GM19452 (cell line): ENCODE data around the gene CCDC85B.
A peak's percentile ranks its signal among the peaks of the same experiment; 100 is the strongest.
"Not testable (repeated sequence)": the region's sequence is repeated elsewhere in the genome, so short reads cannot be mapped to it uniquely, and the experiment has no call there.

Experiments
- ATAC-seq: cut with Tn5 transposase; IDR thresholded peaks from one replicate; pipeline ENCODE4 v1.9.1; 2021; ENCODE audit not compliant: unreplicated experiment

The CCDC85B gene

DNA sequence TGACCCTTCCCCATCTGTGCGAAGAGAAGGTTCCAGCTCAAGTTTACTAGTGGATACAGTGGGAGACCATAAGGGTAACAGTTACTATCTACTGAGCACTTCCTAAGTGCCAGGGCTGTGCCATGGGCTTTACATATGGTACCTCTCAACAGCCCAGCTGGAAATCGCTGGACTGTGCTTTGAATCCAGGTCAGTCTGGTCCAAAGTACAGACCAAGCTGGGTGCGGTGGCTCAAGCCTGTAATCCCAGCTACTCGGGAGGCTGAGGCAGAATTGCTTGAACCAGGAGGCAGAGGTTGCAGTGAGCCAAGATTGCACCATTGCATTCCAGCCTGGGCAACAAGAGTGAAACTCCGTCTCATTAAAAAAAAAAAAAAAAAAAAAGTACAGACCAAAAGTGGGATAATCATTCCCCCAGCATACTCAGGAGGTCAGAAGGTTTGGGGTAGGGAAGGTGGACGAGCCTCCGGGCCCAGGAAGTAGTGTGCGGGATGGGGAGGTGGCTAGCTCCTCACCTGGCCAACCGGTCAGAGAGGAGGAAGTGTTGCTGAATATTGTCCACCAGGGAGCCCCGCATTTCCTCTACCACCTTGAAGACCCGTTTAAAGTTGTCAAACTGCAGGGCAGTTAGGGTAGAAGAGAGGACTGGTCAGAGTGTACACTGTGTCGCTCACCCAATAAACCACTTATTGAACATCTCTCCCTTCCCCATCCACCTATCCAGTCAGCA is 4.5 kb upstream of the CCDC85B start:
- ATAC-seq, result no peak

GRCh38 chr11:65886826-65887722 is 3.4 kb upstream of the CCDC85B start:
- ATAC-seq, result no peak

GRCh38 chr11:65887723-65888162 is 2.7 kb upstream of the CCDC85B start:
- no peak for ATAC-seq

- peak; percentile 51 for ATAC-seq
Measured at GRCh38 chr11:65888163-65888814, 2.2 kb upstream of the CCDC85B start, which contains the start of gene FIBP. Gene FIBP (minus strand): TSS chr11:65888471. CDS start chr11:65888418, 53 bp downstream.

GRCh38 chr11:65891219-65892136 is 1.0 kb downstream of the CCDC85B start:
- ATAC-seq, result no peak

- not testable (repeated sequence) for ATAC-seq
Measured at GRCh38 chr11:65892137-65892540, 1.7 kb downstream of the CCDC85B start.

- ATAC-seq, result no peak
Measured at GRCh38 chr11:65892661-65893317, 2.3 kb downstream of the CCDC85B start.

- ATAC-seq, result no peak
Measured at GRCh38 chr11:65894034-65894591, 3.6 kb downstream of the CCDC85B start.

DNA sequence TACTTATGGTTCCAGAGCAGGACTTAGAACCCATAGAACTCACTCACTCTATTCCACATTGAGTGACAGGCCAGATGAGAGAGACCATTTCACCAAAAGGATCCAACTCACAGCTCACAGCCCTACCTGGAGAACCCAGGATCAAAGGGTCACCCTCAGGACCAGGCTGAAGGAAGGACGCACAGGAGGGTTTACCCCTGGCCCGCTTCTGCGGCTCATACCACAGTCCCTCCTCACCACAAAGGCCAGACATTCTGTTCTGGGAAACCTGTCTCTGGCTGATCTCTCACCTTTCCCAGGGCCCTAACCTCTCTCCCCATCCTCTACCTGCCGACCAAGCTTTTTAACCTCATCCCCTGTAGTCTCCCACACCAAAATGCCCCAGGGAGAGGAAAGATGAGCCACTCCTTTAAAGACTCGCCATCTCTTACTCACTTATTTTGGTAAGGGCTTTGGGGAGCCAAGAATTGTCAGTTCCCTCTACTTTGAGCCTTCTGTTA is 5.1 kb downstream of the CCDC85B start:
- ATAC-seq, result no peak

DNA sequence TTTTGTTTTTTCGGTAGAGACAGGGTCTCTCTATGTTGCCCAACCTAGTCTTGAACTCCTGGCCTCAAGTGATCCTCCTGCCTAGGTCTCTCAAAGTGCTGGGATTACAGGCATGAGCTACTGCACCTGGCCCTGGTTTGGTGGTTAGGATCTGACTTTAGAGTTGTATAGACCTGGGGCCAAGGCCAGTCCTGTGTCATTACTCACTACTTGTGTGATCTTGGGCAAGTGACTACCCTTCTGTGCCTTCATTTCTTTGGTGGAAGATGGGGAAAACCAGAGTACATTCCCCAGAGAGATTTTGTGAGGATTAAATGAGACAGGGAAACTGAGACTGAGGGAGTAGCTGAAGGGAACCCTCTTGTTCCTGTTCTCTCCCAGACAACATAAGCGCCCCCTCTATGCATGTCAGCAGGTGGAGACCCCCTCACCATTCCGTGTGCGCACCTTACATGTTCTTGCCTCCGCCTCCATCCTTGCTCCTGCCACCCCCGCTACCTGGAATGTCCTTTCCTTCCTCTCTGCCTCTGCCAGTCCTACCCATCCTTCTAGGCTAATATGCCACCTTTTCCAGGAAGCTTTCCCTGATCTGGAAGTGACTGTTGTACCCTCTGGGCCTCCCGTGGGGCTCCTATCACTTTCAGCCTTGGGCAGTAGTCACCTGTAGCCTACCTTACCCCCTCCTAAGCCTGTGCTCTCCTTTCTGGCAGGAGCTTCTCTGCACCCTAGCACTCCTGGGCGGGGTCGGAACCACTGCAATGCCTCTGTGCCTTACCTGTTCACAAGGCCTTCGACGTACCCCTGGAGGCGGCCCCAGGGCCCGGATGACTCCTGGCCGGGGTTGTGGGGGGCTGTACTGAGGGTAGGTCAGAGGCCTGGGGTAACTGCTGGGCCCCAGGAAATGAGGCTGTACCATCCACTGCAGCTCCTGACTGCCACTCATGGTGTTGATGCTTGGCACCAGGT is 5.8 kb downstream of the CCDC85B start:
- no peak for ATAC-seq

DNA sequence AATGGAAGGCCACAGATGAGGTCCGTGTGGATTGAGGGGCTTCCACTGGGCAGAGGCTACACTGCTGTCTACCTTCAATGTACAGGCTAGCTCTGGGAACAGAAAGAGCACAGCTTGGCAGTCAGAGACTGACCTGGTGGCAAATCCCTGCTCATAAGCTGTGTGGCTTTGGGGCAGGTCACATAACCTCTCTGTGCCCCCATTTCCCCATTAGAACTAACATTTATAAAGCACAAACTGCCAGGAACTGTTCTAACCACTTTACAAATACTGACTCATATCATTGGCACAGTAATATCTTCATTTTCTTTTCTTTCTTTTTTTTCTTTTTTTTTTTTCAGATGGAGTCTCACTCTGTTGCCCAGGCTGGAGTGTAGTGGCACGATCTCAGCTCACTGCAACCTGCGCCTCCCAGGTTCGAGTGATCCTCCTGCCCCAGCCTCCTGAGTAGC is 6.6 kb downstream of the CCDC85B start:
- no peak for ATAC-seq

DNA sequence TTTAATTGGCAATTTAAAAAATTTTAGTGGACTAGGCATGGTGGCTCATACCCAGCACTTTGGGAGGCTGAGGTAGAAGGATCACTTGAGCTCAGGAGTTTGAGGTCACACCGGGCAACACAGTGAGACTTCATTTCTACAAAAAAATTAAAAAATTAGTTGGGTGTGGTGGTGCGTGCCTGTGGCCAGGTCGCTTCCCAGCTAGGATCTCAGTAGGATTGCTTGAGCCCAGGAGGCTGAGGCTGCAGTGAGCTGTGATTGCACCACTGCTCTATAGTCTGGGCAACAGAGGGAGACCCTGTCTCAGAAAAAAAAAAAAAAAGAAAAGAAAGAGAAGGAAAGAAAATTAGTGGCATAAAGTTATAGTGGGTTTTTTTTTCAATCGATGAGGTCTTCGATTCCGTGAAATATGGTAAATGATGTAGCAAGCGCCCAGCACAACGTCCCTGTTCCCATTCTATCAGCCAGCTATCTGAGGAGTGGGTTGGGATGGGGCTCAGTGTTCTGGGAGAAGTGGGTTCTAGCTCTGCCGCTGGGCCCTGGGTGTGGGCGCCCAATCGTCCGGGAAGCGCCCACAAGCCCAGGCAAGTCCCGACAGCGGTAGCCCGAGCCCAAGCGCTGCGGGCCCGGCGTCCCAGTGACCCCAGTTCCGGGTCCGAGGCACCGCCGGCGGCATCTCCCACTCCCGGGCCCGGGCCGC is 8.3 kb downstream of the CCDC85B start:
- no peak for ATAC-seq

DNA sequence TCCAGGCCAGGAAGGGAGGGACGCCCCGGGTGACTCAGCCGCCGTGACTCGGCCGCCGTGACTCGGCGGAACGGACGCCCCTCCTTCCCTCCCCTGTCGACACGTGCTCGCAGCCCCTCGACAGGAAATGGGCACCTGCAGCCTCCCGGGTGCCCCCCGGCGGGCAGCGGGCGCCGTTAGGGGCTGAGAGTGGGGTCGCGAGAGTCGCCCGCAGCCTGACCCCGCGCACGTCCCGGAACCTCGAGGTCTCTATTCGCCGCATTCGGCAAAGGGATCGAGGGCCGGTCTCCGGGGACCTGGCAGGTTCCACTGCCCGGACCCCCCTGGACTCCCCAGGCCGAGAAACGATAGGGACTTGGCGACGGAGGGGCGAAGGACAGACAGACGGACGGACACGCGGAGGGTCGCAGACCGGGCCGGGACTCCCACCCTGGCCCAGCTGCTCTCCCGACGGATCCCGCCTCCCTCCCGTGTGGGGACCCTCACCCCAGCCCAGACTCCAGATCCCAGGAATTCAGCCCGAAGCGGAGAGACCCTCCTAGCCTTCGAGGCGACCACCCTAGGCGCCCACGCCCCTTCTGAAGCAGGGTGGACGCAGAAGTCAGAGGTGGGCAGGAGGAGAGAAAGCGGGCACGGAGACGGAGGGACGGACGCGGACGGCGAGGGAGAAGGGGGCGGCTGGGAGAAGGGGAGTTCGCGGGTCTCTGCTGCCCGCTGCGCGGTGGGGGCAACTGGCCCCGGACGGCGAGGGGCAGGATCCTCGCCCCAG is 9.1 kb downstream of the CCDC85B start:
- no peak for ATAC-seq

- ATAC-seq, result peak; percentile 76
Measured at GRCh38 chr11:65900125-65900898, 9.8 kb downstream of the CCDC85B start, which contains the start of gene FOSL1. Gene FOSL1 (minus strand): TSS chr11:65900388. CDS start chr11:65900339, 49 bp downstream.

GRCh38 chr11:65900899-65901180 is 10.4 kb downstream of the CCDC85B start:
- ATAC-seq, result no peak

DNA sequence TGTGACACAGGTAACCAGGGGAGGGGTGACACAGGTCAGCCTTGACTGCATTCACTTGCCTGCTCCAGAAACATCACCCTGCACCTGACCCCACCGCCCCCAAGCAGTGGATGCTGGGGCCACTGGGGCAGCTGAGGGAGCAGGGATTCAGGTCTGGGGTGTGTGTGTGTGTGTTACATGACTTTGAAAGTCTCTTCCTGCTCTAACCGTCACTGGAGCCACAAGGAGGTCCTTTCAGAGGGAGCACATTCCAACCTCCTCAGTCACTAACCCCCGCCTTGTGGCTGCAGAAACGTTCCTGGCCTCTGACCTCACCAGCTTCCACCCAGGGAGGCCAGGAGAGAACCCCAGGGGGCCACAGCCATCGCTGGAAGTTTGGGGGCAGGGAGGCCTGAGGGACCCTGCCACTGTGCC is 12.6 kb downstream of the CCDC85B start:
- ATAC-seq, result no peak
